WERI-Rb-1 (cell line): Measurements from ENCODE around the gene DRD4.
A peak's percentile ranks its signal among the peaks of the same experiment; 100 is the strongest.

Experiments
- DNase-seq: peaks from one replicate; pipeline ENCODE4 v3.0.0-alpha.2; 2020
- H3K27ac ChIP-seq: fragments of 250-450 bp; sonication (Bioruptor Pico); 2 replicates; pipeline ENCODE4 v1.5.1; 2020; ENCODE audit warnings: mild to moderate bottlenecking, moderate library complexity
- H3K27me3 ChIP-seq: fragments of 250-450 bp; sonication (Bioruptor Pico); 2 replicates; pipeline ENCODE4 v1.5.1; 2021; ENCODE audit warnings: mild to moderate bottlenecking, low read depth, moderate library complexity; ENCODE audit not compliant: insufficient read depth, severe bottlenecking
- H3K36me3 ChIP-seq: fragments of 250-450 bp; sonication (Bioruptor Pico); 2 replicates; pipeline ENCODE4 v1.5.1; 2020; ENCODE audit warnings: mild to moderate bottlenecking, moderate library complexity
- H3K4me3 ChIP-seq: 2 replicates; pipeline ENCODE4 v1.5.1; 2011; ENCODE audit warnings: low read depth, mild to moderate bottlenecking, control low read depth, low read length
- H3K9me3 ChIP-seq: fragments of 250-450 bp; sonication (Bioruptor Pico); 2 replicates; pipeline ENCODE4 v1.5.1; 2021; ENCODE audit warnings: mild to moderate bottlenecking, moderate library complexity; ENCODE audit not compliant: severe bottlenecking
- CTCF ChIP-seq: IDR thresholded peaks from 2 replicates; pipeline ENCODE4 v1.5.1; 2011; ENCODE audit warnings: low read depth, mild to moderate bottlenecking, control low read depth, inconsistent platforms, low read length

The DRD4 gene

GRCh38 chr11:614623-615503 is 22.2 kb upstream of the DRD4 start:
- peak; percentile 5 for DNase-seq
- H3K36me3 ChIP-seq = peaks cover 45% of the 10 kb centered on the region
- H3K9me3 ChIP-seq = no peaks in the 10 kb centered on the region
- H3K4me3 ChIP-seq = peak overlapping the region; percentile 53
- no peaks in the 10 kb centered on the region for H3K27me3 ChIP-seq
- TF ChIP-seq CTCF = no peak
- peak overlapping the region; percentile 84 for H3K27ac ChIP-seq

GRCh38 chr11:615504-616319 is 21.4 kb upstream of the DRD4 start, which contains the start of gene IRF7:
Gene IRF7 (minus strand): TSS chr11:615950. CDS start chr11:615364, 586 bp downstream.
- DNase-seq = peak; percentile 82
- no peaks in the 10 kb centered on the region for H3K9me3 ChIP-seq
- no peak for TF ChIP-seq CTCF
- H3K36me3 ChIP-seq = peaks cover 36% of the 10 kb centered on the region
- peak within 1 kb of the TSS; percentile 53 for H3K4me3 ChIP-seq
- H3K27me3 ChIP-seq = no peaks in the 10 kb centered on the region
- H3K27ac ChIP-seq = peak within 1 kb of the TSS; percentile 84

- DNase-seq = no peak
- H3K27ac ChIP-seq = peak overlapping the region; percentile 34
Observed at GRCh38 chr11:616320-617198, 20.5 kb upstream of the DRD4 start.

GRCh38 chr11:617199-617911 is 19.7 kb upstream of the DRD4 start:
- no peaks in the 10 kb centered on the region for H3K9me3 ChIP-seq
- no peaks in the 10 kb centered on the region for H3K27me3 ChIP-seq
- no peak overlapping the region for H3K27ac ChIP-seq
- H3K36me3 ChIP-seq = peaks cover 20% of the 10 kb centered on the region
- no peak overlapping the region for H3K4me3 ChIP-seq
- DNase-seq = no peak
- no peak for TF ChIP-seq CTCF

More at GRCh38 chr11:616320-617198, 20.5 kb upstream of the DRD4 start:
- TF ChIP-seq CTCF = no peak
- Histone ChIP-seq H3K27me3 (no peaks in the 10 kb centered on the region), H3K9me3 (no peaks in the 10 kb centered on the region), H3K36me3 (peaks cover 28% of the 10 kb centered on the region), H3K4me3 (no peak overlapping the region)
